Smooth muscle cell (in vitro differentiated cells): ENCODE measurements around the gene PRMT3. TPM values are rescaled to one million over a fixed set of nuclear protein-coding genes. Genes with fewer than 3 reads are reported as not detected.

Experiments used
- DNase-seq: peaks from one replicate; lab custom pipeline; 2025; ENCODE audit not compliant: unreplicated experiment; lab: John Stamatoyannopoulos, UW
- H2AFZ ChIP-seq: fragments of 200-600 bp; sonication (generic); 2 replicates; pipeline ENCODE4 v1.6.0; 2016; ENCODE audit warnings: antibody characterized with exemption, low read depth, mild to moderate bottlenecking
- H3F3A ChIP-seq: fragments of 200-600 bp; sonication (generic); 2 replicates; pipeline ENCODE4 v1.6.0; 2017; ENCODE audit warnings: antibody characterized with exemption, low read depth
- H3K27ac ChIP-seq: fragments of 200-600 bp; sonication (generic); 2 replicates; pipeline ENCODE4 v1.5.1; 2016; ENCODE audit warnings: low read depth, mild to moderate bottlenecking
- H3K27me3 ChIP-seq: fragments of 200-600 bp; sonication (generic); 2 replicates; pipeline ENCODE4 v1.6.1; 2016; ENCODE audit warnings: low read depth, mild to moderate bottlenecking
- H3K36me3 ChIP-seq: fragments of 200-600 bp; sonication (generic); 2 replicates; pipeline ENCODE4 v1.5.1; 2016; ENCODE audit warnings: low read depth
- H3K4me1 ChIP-seq: fragments of 200-600 bp; sonication (generic); 2 replicates; pipeline ENCODE4 v1.5.1; 2016; ENCODE audit warnings: low read depth
- H3K4me2 ChIP-seq: fragments of 200-600 bp; sonication (generic); 2 replicates; pipeline ENCODE4 v1.6.0; 2016; ENCODE audit warnings: mild to moderate bottlenecking
- H3K4me3 ChIP-seq: fragments of 200-600 bp; sonication (generic); 2 replicates; pipeline ENCODE4 v1.5.1; 2016; ENCODE audit warnings: mild to moderate bottlenecking
- H3K79me2 ChIP-seq: fragments of 200-600 bp; sonication (generic); 2 replicates; pipeline ENCODE4 v1.6.0; 2016; ENCODE audit warnings: low read depth, mild to moderate bottlenecking
- H3K9ac ChIP-seq: fragments of 200-600 bp; sonication (generic); 2 replicates; pipeline ENCODE4 v1.6.0; 2016; ENCODE audit warnings: low read depth
- H3K9me3 ChIP-seq: fragments of 200-600 bp; sonication (generic); replicated peaks from 2 replicates; pipeline ENCODE4 v1.5.1; 2016; ENCODE audit warnings: low read depth
- H4K20me1 ChIP-seq: fragments of 200-600 bp; sonication (generic); 2 replicates; pipeline ENCODE4 v1.6.0; 2016; ENCODE audit warnings: low read depth
- WGBS: methylation state at CpG from one replicate; pipeline ENCODE4 v1.1.7; 2016; ENCODE audit warnings: low lambda C conversion rate; 5-methylcytosine and 5-hydroxymethylcytosine counted together
- polyA plus RNA-seq: library from polyadenylated mRNA; unstranded; fragments of >200 nt; fragmentation: Nextera tagmentation; extraction: Ambion mirVana; gene quantifications from 2 replicates; pipeline ENCODE4 v1.2.1, GENCODE V29; 2016
- total RNA-seq: library from RNA; depleted of rRNA; stranded (reverse); fragments of >200 nt; gene quantifications from 2 replicates; pipeline ENCODE4 v1.2.3, GENCODE V29; 2014
- TF ChIP-seq, protein P1 (sequence below): fragments of 200-600 bp; sonication (generic); IDR thresholded peaks from 2 replicates; pipeline ENCODE4 v1.5.1; 2017; ENCODE audit warnings: borderline replicate concordance, mild to moderate bottlenecking, antibody characterized with exemption; ENCODE audit not compliant: insufficient read depth, poor library complexity, severe bottlenecking

Gene PRMT3
- total and polyA plus RNA-seq, 2 experiments from 2014 or later: 8.1 to 13.4 TPM

- H4K20me1 ChIP-seq: no peaks in the 10 kb centered on the region
- WGBS: 98% methylated on average over 3 of the region's 3 CpGs
- no peaks in the 10 kb centered on the region for H3K79me2 ChIP-seq
- no peak overlapping the region for H3K4me3 ChIP-seq
- H3K4me2 ChIP-seq: no peak overlapping the region
- no peak overlapping the region for H3K27ac ChIP-seq
- no peak overlapping the region for H3K9ac ChIP-seq
- H3K9me3 ChIP-seq: no peaks in the 10 kb centered on the region
- no peaks in the 10 kb centered on the region for H3K27me3 ChIP-seq
- DNase-seq: no peak
- H3K4me1 ChIP-seq: no peaks in the 10 kb centered on the region
- TF ChIP-seq, protein P1, sequence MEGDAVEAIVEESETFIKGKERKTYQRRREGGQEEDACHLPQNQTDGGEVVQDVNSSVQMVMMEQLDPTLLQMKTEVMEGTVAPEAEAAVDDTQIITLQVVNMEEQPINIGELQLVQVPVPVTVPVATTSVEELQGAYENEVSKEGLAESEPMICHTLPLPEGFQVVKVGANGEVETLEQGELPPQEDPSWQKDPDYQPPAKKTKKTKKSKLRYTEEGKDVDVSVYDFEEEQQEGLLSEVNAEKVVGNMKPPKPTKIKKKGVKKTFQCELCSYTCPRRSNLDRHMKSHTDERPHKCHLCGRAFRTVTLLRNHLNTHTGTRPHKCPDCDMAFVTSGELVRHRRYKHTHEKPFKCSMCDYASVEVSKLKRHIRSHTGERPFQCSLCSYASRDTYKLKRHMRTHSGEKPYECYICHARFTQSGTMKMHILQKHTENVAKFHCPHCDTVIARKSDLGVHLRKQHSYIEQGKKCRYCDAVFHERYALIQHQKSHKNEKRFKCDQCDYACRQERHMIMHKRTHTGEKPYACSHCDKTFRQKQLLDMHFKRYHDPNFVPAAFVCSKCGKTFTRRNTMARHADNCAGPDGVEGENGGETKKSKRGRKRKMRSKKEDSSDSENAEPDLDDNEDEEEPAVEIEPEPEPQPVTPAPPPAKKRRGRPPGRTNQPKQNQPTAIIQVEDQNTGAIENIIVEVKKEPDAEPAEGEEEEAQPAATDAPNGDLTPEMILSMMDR: no peak
- H3F3A ChIP-seq: no peaks in the 10 kb centered on the region
- H3K36me3 ChIP-seq: no peaks in the 10 kb centered on the region
- no peak overlapping the region for H2AFZ ChIP-seq
Observed at GRCh38 chr11:20536365-20536764, 148.8 kb downstream of the PRMT3 start.

DNA sequence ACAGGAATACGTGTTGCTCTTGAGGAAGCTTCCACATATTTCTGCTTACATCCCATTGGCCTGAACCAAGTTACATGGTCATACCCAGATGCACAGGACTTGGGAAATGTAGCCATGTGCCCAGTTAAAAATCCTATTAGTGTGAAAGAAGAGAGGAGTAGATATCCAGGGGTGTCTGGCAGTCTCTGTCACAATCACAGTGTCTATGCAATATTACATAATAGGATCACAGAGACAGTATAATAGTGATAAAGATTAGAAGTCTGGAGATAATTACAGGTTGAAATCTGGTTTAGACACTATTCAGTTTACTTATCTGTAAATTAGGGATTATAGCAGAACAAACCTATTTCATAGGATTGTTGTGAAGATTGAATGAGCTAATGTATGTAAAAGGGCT lies 149.3 kb downstream of the PRMT3 start:
- Histone ChIP-seq H3K4me1 (no peaks in the 10 kb centered on the region), H2AFZ (no peak overlapping the region), H3K9ac (no peak overlapping the region), H3K4me2 (no peak overlapping the region), H3K36me3 (no peaks in the 10 kb centered on the region), H4K20me1 (no peaks in the 10 kb centered on the region), H3K4me3 (no peak overlapping the region), H3F3A (no peaks in the 10 kb centered on the region), H3K9me3 (no peaks in the 10 kb centered on the region), H3K27ac (no peak overlapping the region), H3K27me3 (no peaks in the 10 kb centered on the region), H3K79me2 (no peaks in the 10 kb centered on the region)
- DNase-seq: no peak
- TF ChIP-seq, protein P1: no peak
- 85% methylated on average over 1 of the region's 1 CpG for WGBS

- Histone ChIP-seq H3K27me3 (no peaks in the 10 kb centered on the region), H2AFZ (no peak overlapping the region), H3K36me3 (no peaks in the 10 kb centered on the region), H3K4me2 (no peak overlapping the region), H4K20me1 (no peaks in the 10 kb centered on the region), H3K4me3 (no peak overlapping the region), H3F3A (no peaks in the 10 kb centered on the region), H3K79me2 (no peaks in the 10 kb centered on the region), H3K27ac (no peak overlapping the region), H3K4me1 (no peaks in the 10 kb centered on the region), H3K9me3 (no peaks in the 10 kb centered on the region), H3K9ac (no peak overlapping the region)
- DNase-seq: no peak
- TF ChIP-seq, protein P1: no peak
- 44% methylated on average over 2 of the region's 2 CpGs for WGBS
Observed at GRCh38 chr11:20541503-20541902, 154.0 kb downstream of the PRMT3 start.

GRCh38 chr11:20544603-20545237 lies 157.2 kb downstream of the PRMT3 start:
- H3K27me3 ChIP-seq: no peaks in the 10 kb centered on the region
- WGBS: 54% methylated on average over 8 of the region's 8 CpGs
- TF ChIP-seq, protein P1: no peak

More at GRCh38 chr11:20544603-20545237, 157.2 kb downstream of the PRMT3 start:
- Histone ChIP-seq H3K4me2 (no peak overlapping the region), H3K79me2 (no peaks in the 10 kb centered on the region), H3K4me1 (no peaks in the 10 kb centered on the region), H3K9me3 (no peaks in the 10 kb centered on the region), H2AFZ (no peak overlapping the region), H3K4me3 (no peak overlapping the region), H3K36me3 (no peaks in the 10 kb centered on the region), H3K9ac (no peak overlapping the region), H3F3A (no peaks in the 10 kb centered on the region), H4K20me1 (no peaks in the 10 kb centered on the region), H3K27ac (no peak overlapping the region)
- DNase-seq: no peak
